H1 (cell line): ENCODE data around the gene SPOCK1. TPM values are rescaled to one million over a fixed set of nuclear protein-coding genes. Genes with fewer than 3 reads are reported as not detected.

ENCODE experiments used
- CHD1 ChIP-seq: IDR thresholded peaks from 2 replicates; pipeline ENCODE4 v1.6.1; 2012; ENCODE audit warnings: low read depth, low read length, improper control_type of control experiment
- HDAC6 ChIP-seq: IDR thresholded peaks from one replicate; pipeline ENCODE4 v1.7.1; 2012; ENCODE audit warnings: low read depth, mild to moderate bottlenecking, inconsistent platforms, low read length, moderate library complexity
- RNF2 ChIP-seq: fragments of 200-900, 300-1000 bp; sonication (generic); IDR thresholded peaks from 2 replicates; pipeline ENCODE4 v1.7.1; 2016; ENCODE audit warnings: borderline replicate concordance, low read depth, mild to moderate bottlenecking, antibody characterized with exemption, low read length; ENCODE audit not compliant: poor library complexity, severe bottlenecking; ENCODE audit errors: missing control alignments
- polyA plus RNA-seq, 7 experiments: library from polyadenylated mRNA; depleted of rRNA in 3 of 7; stranded (reverse) in 5 of 7; unstranded in 2 of 7; fragments of >200 nt in 5 of 7; fragments of 200-250 nt in 2 of 7; gene quantifications; 1 replicate in 5 of 7; 2 replicates in 1 of 7; 4 replicates in 1 of 7; pipeline versions ENCODE4 v1.2.1 to v1.2.3, GENCODE V29; 2011 to 2013; ENCODE audit warnings: missing spikeins in 2 of 7, mixed read lengths in 2 of 7
- total RNA-seq: library from RNA; stranded (reverse); fragmentation: NEBNext Ultra II Directional; extraction: Animal tissue kit (Norgen Biotek cat#: 25700); gene quantifications from 2 replicates; pipeline ENCODE4 v1.2.1, GENCODE V29; 2021
- TF ChIP-seq, protein P1 (sequence below): IDR thresholded peaks from 2 replicates; pipeline ENCODE4 v1.6.1; 2011; ENCODE audit warnings: low read length, improper control_type of control experiment

The SPOCK1 gene
- total and polyA plus RNA-seq, 2 of the 8 experiments (the other 6 are each of a cell fraction or from before 2014, with no cell fraction given), result 6.9 to 18.1 TPM

DNA sequence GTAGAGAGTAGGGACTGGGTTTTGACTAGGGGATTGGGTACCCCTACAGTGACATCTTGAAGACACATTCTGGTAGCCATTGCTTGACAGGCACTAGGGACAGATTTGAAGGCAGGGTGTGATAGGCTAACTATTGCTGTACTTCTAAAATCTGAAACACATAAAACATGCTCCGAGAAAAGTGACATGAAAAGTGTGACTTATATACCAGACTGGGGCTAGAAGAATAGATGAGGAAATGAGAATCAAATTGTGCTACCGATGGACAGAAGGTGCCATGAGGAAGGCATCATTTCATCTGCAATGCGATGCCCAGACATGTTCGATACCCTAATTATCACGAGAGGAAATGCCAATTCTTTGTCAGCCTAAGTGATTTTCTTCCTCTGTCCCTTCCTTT, 475.8 kb downstream of the SPOCK1 start (continued):
- TF ChIP-seq RNF2 (no peak), CHD1 (no peak), HDAC6 (no peak)
- TF ChIP-seq, protein P1, sequence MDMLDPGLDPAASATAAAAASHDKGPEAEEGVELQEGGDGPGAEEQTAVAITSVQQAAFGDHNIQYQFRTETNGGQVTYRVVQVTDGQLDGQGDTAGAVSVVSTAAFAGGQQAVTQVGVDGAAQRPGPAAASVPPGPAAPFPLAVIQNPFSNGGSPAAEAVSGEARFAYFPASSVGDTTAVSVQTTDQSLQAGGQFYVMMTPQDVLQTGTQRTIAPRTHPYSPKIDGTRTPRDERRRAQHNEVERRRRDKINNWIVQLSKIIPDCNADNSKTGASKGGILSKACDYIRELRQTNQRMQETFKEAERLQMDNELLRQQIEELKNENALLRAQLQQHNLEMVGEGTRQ, result no peak
